ENCODE results near the gene GORAB. TPM values are rescaled to one million over a fixed set of nuclear protein-coding genes. Genes with fewer than 3 reads are reported as not detected.

The GORAB gene
- total and polyA plus RNA-seq, 10 of the 15 experiments (the other 5 are each of a cell fraction or from before 2014, with no cell fraction given): 5.5 to 38.6 (median 10.3) TPM

GRCh38 chr1:170520601-170521000 lies 11.4 kb upstream of the GORAB start (continued):
- no peak for TF ChIP-seq CUX1 (IDR thresholded peaks at IDR 0.05; ENCODE audit: insufficient replicate concordance, low read depth, low read length)

- DNase-seq (ENCODE audit: low read depth, low spot score): no peak
- POLR2A ChIA-PET: interaction anchor here (0.7 to 1.3 kb wide), 5 partner anchors 10 to 447 kb away, joined by 3 to 6 read pairs (median 3); partner anchors contain the start of genes GORAB and KIFAP3
- RAD21 ChIA-PET (ENCODE audit: unreplicated experiment): interaction anchor here (0.6 to 3.0 kb wide), 7 partner anchors 10 to 395 kb away, joined by 3 to 12 read pairs (median 3); partner anchors contain the start of gene GORAB
- Histone ChIP-seq H3K79me2 (ENCODE audit: control insufficient read depth, insufficient read depth, low read length) (no peaks in the 10 kb centered on the region), H2AFZ (ENCODE audit: control insufficient read depth, low read depth, low read length) (no peak overlapping the region), H3K9ac (ENCODE audit: control insufficient read depth, insufficient read depth, low read length) (no peak overlapping the region), H3K9me3 (replicated peaks; ENCODE audit: control insufficient read depth, insufficient read depth, low read length) (no peaks in the 10 kb centered on the region), H4K20me1 (ENCODE audit: control insufficient read depth, insufficient read depth) (no peaks in the 10 kb centered on the region), H3K36me3 (ENCODE audit: control insufficient read depth in 2 of 2, insufficient read depth in 2 of 2, low read length in 1 of 2) (no peaks in the 10 kb centered on the region), H3K27ac (ENCODE audit: control insufficient read depth, insufficient read depth) (no peak overlapping the region), H3K27me3 (replicated peaks in 1 of 2; ENCODE audit: control insufficient read depth in 2 of 2, insufficient read depth in 2 of 2, low read length in 1 of 2) (no peaks in the 10 kb centered on the region; a peak in 1 of 4 replicates), H3K4me2 (ENCODE audit: control insufficient read depth, insufficient read depth) (no peak overlapping the region), H3K4me3 (no peak overlapping the region), H3K4me1 (ENCODE audit: control insufficient read depth, insufficient read depth, low read length) (no peaks in the 10 kb centered on the region)
- ATAC-seq: no peak
- TF ChIP-seq MYC (IDR thresholded peaks at IDR 0.05; ENCODE audit: insufficient read depth, insufficient read length, insufficient replicate concordance, low read length, severe bottlenecking) (no peak), EGR1 (IDR thresholded peaks at IDR 0.05; ENCODE audit: borderline replicate concordance in 1 of 2, low read depth in 2 of 2, low read length in 2 of 2) (no peak), RBBP5 (conservative IDR thresholded peaks at IDR 0.05) (no peak), SUZ12 (IDR thresholded peaks at IDR 0.05; ENCODE audit: unreplicated experiment) (no peak), NBN (IDR thresholded peaks at IDR 0.05) (no peak), RELB (IDR thresholded peaks at IDR 0.05; ENCODE audit: low read depth) (no peak), ZNF274 (IDR thresholded peaks at IDR 0.05; ENCODE audit: insufficient read depth, insufficient read length) (no peak), JUNB (IDR thresholded peaks at IDR 0.05) (no peak), POU2F2 (IDR thresholded peaks at IDR 0.05; ENCODE audit: borderline replicate concordance, low read depth, low read length) (no peak)
- intact Hi-C loops (cut with micrococcal nuclease; ENCODE audit: unreplicated experiment) (no loop called here), in situ Hi-C loops (cut with MboI) (no loop called here)
- CTCF ChIA-PET: interaction anchor here (0.6 to 2.0 kb wide), 4 partner anchors 25 to 448 kb away, joined by 3 to 5 read pairs (median 4); partner anchors contain the start of gene KIFAP3
- BruUV-seq (replicated peaks): no TSS peak
- FAIRE-seq: no peak
- SMC1A ChIA-PET (ENCODE audit: uncharacterized antibody, unreplicated experiment): interaction anchor here (0.5 to 6.2 kb wide), 12 partner anchors 10 to 621 kb away, joined by 3 to 47 read pairs (median 3); partner anchors contain the start of gene GORAB
These were observed 10.1 kb upstream of the GORAB start for GRCh38 chr1:170521818-170522217.
